Vagina (tissue), 2 donors: Measurements from ENCODE around the gene ATP8B1.

ENCODE experiments used
- CTCF ChIP-seq, 3 experiments: fragments of 450-650 bp in 2 of 3; fragments of 200-600 bp in 1 of 3; sonication (generic) in 1 of 3; IDR thresholded peaks; one replicate each; pipeline ENCODE4 v1.5.1; 2017 to 2019; ENCODE audit warnings: antibody characterized with exemption in 3 of 3, mild to moderate bottlenecking in 2 of 3, moderate library complexity in 2 of 3
- POLR2A ChIP-seq, 2 donors: fragments of 450-650 bp; IDR thresholded peaks; one replicate each; pipeline ENCODE4 v1.6.1; 2017; ENCODE audit warnings: antibody characterized with exemption in 2 of 2, mild to moderate bottlenecking in 2 of 2, moderate library complexity in 2 of 2
- POLR2AphosphoS5 ChIP-seq, 2 donors: sonication (generic); formaldehyde crosslinking; IDR thresholded peaks; one replicate each; pipeline ENCODE4 v1.9.0; 2017; ENCODE audit warnings: antibody characterized with exemption in 2 of 2, mild to moderate bottlenecking in 2 of 2, low read depth in 1 of 2; ENCODE audit not compliant: insufficient read depth in 1 of 2

DNA sequence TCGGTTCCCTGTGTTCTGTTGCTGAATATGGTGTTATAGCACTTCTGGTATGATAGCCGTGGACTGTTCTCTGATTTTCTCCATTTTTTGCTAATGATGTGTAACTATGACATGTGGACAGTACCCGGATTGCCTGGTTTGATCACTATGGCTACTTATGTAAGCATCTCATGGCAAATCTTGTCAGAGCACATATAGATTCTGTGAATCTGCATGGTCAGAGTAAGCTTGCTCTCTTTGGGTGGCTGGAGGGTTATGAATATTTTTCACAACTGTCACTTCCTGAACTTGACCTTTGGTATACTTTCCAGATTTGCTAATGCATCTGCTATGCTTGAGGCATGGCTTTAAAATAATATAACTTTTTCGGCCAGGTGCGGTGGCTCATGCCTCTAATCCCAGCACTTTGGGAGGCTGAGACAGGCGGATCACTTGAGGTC, 36.8 kb upstream of the ATP8B1 start:
- TF ChIP-seq CTCF (IDR thresholded peaks at IDR 0.05) = no peak
- no peak for TF ChIP-seq POLR2A (IDR thresholded peaks at IDR 0.05)
- no peak for TF ChIP-seq POLR2AphosphoS5 (IDR thresholded peaks at IDR 0.05; ENCODE audit: insufficient read depth in 1 of 2, low read depth in 1 of 2)
